T-helper 2 cell treated with Interferon-gamma antibody and Interleukin-4, amounts not matched to agents 100 ng/mL and 5 ng/mL, for 36 hours (primary cell): ENCODE measurements around the gene PLXDC2. TPM values are rescaled to one million over a fixed set of nuclear protein-coding genes. Genes with fewer than 3 reads are reported as not detected.
"Not testable (repeated sequence)": the region's sequence is repeated elsewhere in the genome, so short reads cannot be mapped to it uniquely, and the experiment has no call there.

Experiments used
- intact Hi-C: fragments of 100-400 bp; cut with micrococcal nuclease; formaldehyde crosslinking; loops from one replicate; pipeline ENCODE4 v1.15.1; 2023
- total RNA-seq: library from RNA; stranded (reverse); gene quantifications from 2 replicates; pipeline ENCODE4 v1.2.3, GENCODE V29; 2022

Gene PLXDC2
- total RNA-seq, 1 donor from 2014 or later, result not detected

GRCh38 chr10:20029523-20029922 lies 213.3 kb downstream of the PLXDC2 start:
- intact Hi-C loops, result no loop called here

GRCh38 chr10:20033476-20033875 lies 217.2 kb downstream of the PLXDC2 start:
- intact Hi-C loops, result no loop called here

- intact Hi-C loops, result no loop called here
These were observed 218.5 kb downstream of the PLXDC2 start for GRCh38 chr10:20034732-20035131.

- intact Hi-C loops, result no loop called here
These were observed 223.8 kb downstream of the PLXDC2 start for GRCh38 chr10:20040012-20040411.

- intact Hi-C loops, result no loop called here
These were observed 225.7 kb downstream of the PLXDC2 start for GRCh38 chr10:20041931-20042330.

- intact Hi-C loops, result not testable (repeated sequence)
These were observed 228.9 kb downstream of the PLXDC2 start for GRCh38 chr10:20045100-20045499.

GRCh38 chr10:20048161-20048560 lies 231.9 kb downstream of the PLXDC2 start:
- intact Hi-C loops, result no loop called here

- intact Hi-C loops, result no loop called here
These were observed 241.9 kb downstream of the PLXDC2 start for GRCh38 chr10:20058135-20058534.

DNA sequence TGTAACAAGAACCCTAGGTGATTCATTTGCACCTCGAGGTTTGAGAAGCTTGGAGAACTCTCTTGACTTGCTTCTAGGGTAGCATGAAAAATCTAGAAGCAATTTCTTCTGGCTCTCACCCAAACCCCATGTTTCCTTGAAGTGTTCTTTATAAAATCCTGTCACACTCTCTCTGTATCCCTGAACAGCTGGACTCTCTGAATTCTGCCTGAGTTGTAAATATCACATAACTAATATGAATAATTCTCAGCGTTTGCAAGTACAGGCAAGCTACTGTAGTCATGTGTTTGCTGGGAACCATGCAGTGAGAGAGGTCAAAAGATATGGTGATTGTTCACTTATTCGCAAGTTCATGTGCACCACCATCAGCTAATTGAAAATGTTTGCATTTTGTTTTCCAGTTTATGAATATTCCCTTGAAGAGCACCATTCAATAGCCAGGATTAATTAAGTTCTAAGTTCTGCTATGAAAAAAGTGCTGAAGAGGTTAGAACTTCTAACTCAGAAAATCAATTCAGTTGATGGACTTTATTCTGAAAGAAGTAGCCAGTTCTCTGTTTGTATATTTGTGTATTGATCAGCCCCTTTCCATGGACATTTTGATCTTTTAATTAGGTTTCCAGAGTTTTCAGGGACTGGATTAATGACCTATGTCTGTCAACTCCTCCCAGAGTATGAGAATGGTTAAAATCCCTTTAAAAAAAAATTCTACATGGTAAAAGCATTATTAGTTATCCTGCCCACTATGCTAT lies 243.0 kb downstream of the PLXDC2 start:
- intact Hi-C loops, result no loop called here

GRCh38 chr10:20065814-20066213 lies 249.6 kb downstream of the PLXDC2 start:
- intact Hi-C loops, result no loop called here

DNA sequence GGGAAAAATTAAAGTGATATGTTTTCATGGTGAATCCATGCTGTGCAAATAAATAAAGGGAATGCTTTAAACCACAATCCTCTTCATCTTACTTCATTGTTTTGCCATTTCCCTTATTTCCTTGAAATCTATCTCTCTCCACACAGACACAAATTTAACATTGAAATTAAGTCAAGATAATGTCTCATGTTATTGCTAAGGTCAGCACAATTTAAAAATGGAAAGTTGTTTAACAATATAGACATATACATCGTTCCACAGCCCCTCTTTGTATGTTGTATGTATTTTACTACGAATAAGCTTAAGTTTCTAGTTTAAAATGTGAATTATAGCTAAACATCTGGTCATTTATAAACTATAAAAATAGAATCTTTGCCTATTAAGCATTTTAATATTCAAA lies 256.9 kb downstream of the PLXDC2 start:
- intact Hi-C loops, result no loop called here

DNA sequence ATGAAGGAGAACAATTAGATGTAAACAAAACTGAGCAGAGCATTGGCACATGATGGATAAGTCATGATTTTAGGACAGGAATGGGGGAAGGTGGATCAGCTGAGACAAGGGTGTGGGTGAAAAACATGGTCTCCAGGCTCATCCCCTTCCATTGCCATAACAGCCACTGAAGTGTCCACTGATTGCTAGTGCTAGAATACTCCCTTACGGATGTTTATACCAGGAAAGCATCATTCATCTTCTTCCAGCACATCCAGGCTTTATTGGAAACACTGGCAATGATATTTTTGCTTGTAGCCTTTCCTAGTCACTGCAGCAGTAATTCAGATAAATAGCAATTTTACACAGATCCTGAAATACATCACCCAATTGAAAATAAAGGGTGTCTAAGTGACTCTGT lies 259.5 kb downstream of the PLXDC2 start:
- intact Hi-C loops, result no loop called here

GRCh38 chr10:20084451-20084850 lies 268.2 kb downstream of the PLXDC2 start:
- intact Hi-C loops, result no loop called here

GRCh38 chr10:20085115-20085514 lies 268.9 kb downstream of the PLXDC2 start:
- intact Hi-C loops, result no loop called here

GRCh38 chr10:20087353-20087752 lies 271.1 kb downstream of the PLXDC2 start:
- intact Hi-C loops, result no loop called here

- intact Hi-C loops, result no loop called here
These were observed 271.9 kb downstream of the PLXDC2 start for GRCh38 chr10:20088061-20088701.

- intact Hi-C loops, result no loop called here
These were observed 273.6 kb downstream of the PLXDC2 start for GRCh38 chr10:20089879-20090278.

DNA sequence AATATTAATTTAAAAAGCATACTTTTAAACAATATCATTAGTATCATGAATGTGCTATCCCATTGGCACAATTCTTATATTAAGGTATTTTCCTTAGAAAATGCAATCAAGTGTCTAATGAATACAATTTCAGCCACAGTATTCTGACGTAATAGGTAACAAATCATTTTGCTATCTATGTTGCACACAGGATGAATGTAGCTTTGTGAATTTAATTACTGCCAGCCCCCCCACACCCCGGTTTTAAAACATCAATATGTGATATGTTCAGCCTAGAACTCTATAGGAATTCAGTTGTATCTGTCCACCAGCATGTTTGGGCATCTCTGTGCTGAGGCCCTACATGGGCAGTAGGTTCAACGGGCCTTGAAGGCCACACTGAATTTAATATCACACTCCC lies 274.6 kb downstream of the PLXDC2 start:
- intact Hi-C loops, result no loop called here

GRCh38 chr10:20091698-20092097 lies 275.5 kb downstream of the PLXDC2 start:
- intact Hi-C loops, result no loop called here

DNA sequence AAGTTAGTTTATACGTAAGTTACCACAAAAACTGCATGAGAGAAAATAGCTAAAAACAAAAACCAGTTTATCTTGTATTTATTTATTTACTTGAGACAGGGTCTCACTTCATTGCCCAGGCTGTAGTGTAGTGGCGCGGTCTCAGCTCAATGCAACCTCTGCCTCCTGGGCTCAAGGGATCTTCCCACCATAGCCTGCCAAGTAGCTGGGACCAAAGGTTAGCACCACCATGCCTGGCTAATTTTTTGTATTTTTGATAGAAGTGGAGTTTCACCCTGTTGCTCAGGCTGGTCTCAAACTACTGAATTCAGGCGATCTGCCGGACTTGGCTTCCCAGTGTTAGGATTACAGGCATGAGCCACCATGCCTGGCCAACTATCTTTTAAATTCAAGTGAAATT lies 277.4 kb downstream of the PLXDC2 start:
- intact Hi-C loops, result no loop called here

- intact Hi-C loops, result no loop called here
These were observed 278.2 kb downstream of the PLXDC2 start for GRCh38 chr10:20094226-20094976.

- intact Hi-C loops, result no loop called here
These were observed 283.9 kb downstream of the PLXDC2 start for GRCh38 chr10:20100171-20100570.
